Lower lobe of right lung (tissue), 2 donors: ENCODE data around the gene CACUL1. TPM values are rescaled to one million over a fixed set of nuclear protein-coding genes. Genes with fewer than 3 reads are reported as not detected.
"Not testable (repeated sequence)": the region's sequence is repeated elsewhere in the genome, so short reads cannot be mapped to it uniquely, and the experiment has no call there.

Experiments used
- ATAC-seq, 2 donors: fragments of 200-7000 bp; cut with Tn5 transposase; one replicate each; pipeline ENCODE4 v1.9.1; 2020 to 2022; ENCODE audit warnings: mild to moderate bottlenecking in 2 of 2, moderate library complexity in 2 of 2
- DNase-seq: peaks from one replicate; pipeline ENCODE4 v3.0.0-alpha.2; 2020
- H3K27ac ChIP-seq: fragments of 200-600 bp; one replicate; pipeline ENCODE4 v1.8.0; 2022
- H3K27me3 ChIP-seq: fragments of 200-600 bp; one replicate; pipeline ENCODE4 v1.8.0; 2022; ENCODE audit warnings: low read depth
- H3K36me3 ChIP-seq: fragments of 200-600 bp; one replicate; pipeline ENCODE4 v1.8.0; 2022; ENCODE audit warnings: mild to moderate bottlenecking
- H3K4me1 ChIP-seq: fragments of 200-600 bp; one replicate; pipeline ENCODE4 v1.8.0; 2022
- H3K4me3 ChIP-seq: fragments of 200-600 bp; one replicate; pipeline ENCODE4 v1.8.0; 2022; ENCODE audit warnings: mild to moderate bottlenecking
- H3K9me3 ChIP-seq: fragments of 200-600 bp; one replicate; pipeline ENCODE4 v1.8.0; 2022
- CTCF ChIP-seq: fragments of 200-600 bp; IDR thresholded peaks from one replicate; pipeline ENCODE4 v1.8.0; 2022; ENCODE audit warnings: antibody characterized with exemption, mild to moderate bottlenecking
- intact Hi-C: fragments of 100-400 bp; cut with DNase I; formaldehyde crosslinking; loops from one replicate; pipeline ENCODE4 v1.11.0; 2022
- total RNA-seq: library from RNA; stranded (reverse); fragmentation: NEBNext Ultra II Directional; extraction: Animal tissue kit (Norgen Biotek cat#: 25700); gene quantifications from one replicate; pipeline ENCODE4 v1.2.1, GENCODE V29; 2021
- donor health status: DM: no; HTN: yes; CAD: no; lungs with severe emphysema.

Gene CACUL1
- total RNA-seq, 1 donor from 2014 or later = 45.9 TPM

- DNase-seq (no peak), ATAC-seq (no peak)
- Histone ChIP-seq H3K27ac (no peak overlapping the region), H3K4me3 (no peak overlapping the region), H3K9me3 (no peaks in the 10 kb centered on the region), H3K4me1 (peaks cover 17% of the 10 kb centered on the region), H3K36me3 (no peaks in the 10 kb centered on the region), H3K27me3 (no peaks in the 10 kb centered on the region)
- no peak for TF ChIP-seq CTCF
- intact Hi-C loops = no loop called here
Measured at GRCh38 chr10:118666350-118666749, 88.4 kb downstream of the CACUL1 start.

GRCh38 chr10:118664321-118664720 is 90.4 kb downstream of the CACUL1 start:
- Histone ChIP-seq H3K9me3 (no peaks in the 10 kb centered on the region), H3K4me3 (no peak overlapping the region), H3K27me3 (no peaks in the 10 kb centered on the region), H3K27ac (no peak overlapping the region), H3K4me1 (peaks cover 6% of the 10 kb centered on the region), H3K36me3 (no peaks in the 10 kb centered on the region)
- no peak for ATAC-seq
- DNase-seq = no peak
- intact Hi-C loops = no loop called here
- no peak for TF ChIP-seq CTCF

GRCh38 chr10:118663176-118663575 is 91.6 kb downstream of the CACUL1 start:
- intact Hi-C loops = no loop called here
- H3K27ac ChIP-seq = no peak overlapping the region
- no peak overlapping the region for H3K4me3 ChIP-seq
- H3K36me3 ChIP-seq = no peaks in the 10 kb centered on the region
- ATAC-seq (no peak), DNase-seq (no peak)
- H3K27me3 ChIP-seq = no peaks in the 10 kb centered on the region
- H3K4me1 ChIP-seq = no peaks in the 10 kb centered on the region
- TF ChIP-seq CTCF = no peak
- H3K9me3 ChIP-seq = no peaks in the 10 kb centered on the region

- H3K27ac ChIP-seq = no peak overlapping the region
- no peaks in the 10 kb centered on the region for H3K36me3 ChIP-seq
- H3K4me1 ChIP-seq = no peaks in the 10 kb centered on the region
- no peak for TF ChIP-seq CTCF
- intact Hi-C loops = no loop called here
- no peaks in the 10 kb centered on the region for H3K9me3 ChIP-seq
- no peaks in the 10 kb centered on the region for H3K27me3 ChIP-seq
- no peak for ATAC-seq
- DNase-seq = no peak
- H3K4me3 ChIP-seq = no peak overlapping the region
Measured at GRCh38 chr10:118662228-118663035, 92.3 kb downstream of the CACUL1 start.

GRCh38 chr10:118658762-118659161 is 96.0 kb downstream of the CACUL1 start:
- H3K4me1 ChIP-seq = no peaks in the 10 kb centered on the region
- H3K9me3 ChIP-seq = no peaks in the 10 kb centered on the region

GRCh38 chr10:118658168-118658567 is 96.6 kb downstream of the CACUL1 start:
- H3K36me3 ChIP-seq, DNase-seq, intact Hi-C loops, H3K4me1 ChIP-seq, H3K4me3 ChIP-seq, H3K9me3 ChIP-seq, ATAC-seq, H3K27me3 ChIP-seq, H3K27ac ChIP-seq: not testable (repeated sequence)

More at GRCh38 chr10:118658762-118659161, 96.0 kb downstream of the CACUL1 start:
- no peak overlapping the region for H3K4me3 ChIP-seq
- no peaks in the 10 kb centered on the region for H3K36me3 ChIP-seq
- TF ChIP-seq CTCF = no peak
- no peaks in the 10 kb centered on the region for H3K27me3 ChIP-seq
- no peak overlapping the region for H3K27ac ChIP-seq
- intact Hi-C loops = no loop called here
- no peak for ATAC-seq
- DNase-seq = no peak

- H3K4me3 ChIP-seq, DNase-seq, intact Hi-C loops, H3K4me1 ChIP-seq, ATAC-seq, H3K27ac ChIP-seq, H3K36me3 ChIP-seq, H3K9me3 ChIP-seq, H3K27me3 ChIP-seq: not testable (repeated sequence)
Measured at GRCh38 chr10:118645294-118645693, 109.5 kb downstream of the CACUL1 start.
